ENCODE measurements around the gene GLT6D1. TPM values are rescaled to one million over a fixed set of nuclear protein-coding genes. Genes with fewer than 3 reads are reported as not detected.

GLT6D1 gene
- total RNA-seq, 1 donor from 2014 or later, result not detected

GRCh38 chr9:135680056-135680455 is 40.7 kb upstream of the GLT6D1 start:
- Histone ChIP-seq H3K4me3 (ENCODE audit: low read depth, low read length) (no peak overlapping the region), H3K36me3 (ENCODE audit: control insufficient read depth, insufficient read depth, low read length) (no peaks in the 10 kb centered on the region), H3K27me3 (ENCODE audit: control insufficient read depth, insufficient read depth, low read length) (no peaks in the 10 kb centered on the region)
- TF ChIP-seq, protein P1, sequence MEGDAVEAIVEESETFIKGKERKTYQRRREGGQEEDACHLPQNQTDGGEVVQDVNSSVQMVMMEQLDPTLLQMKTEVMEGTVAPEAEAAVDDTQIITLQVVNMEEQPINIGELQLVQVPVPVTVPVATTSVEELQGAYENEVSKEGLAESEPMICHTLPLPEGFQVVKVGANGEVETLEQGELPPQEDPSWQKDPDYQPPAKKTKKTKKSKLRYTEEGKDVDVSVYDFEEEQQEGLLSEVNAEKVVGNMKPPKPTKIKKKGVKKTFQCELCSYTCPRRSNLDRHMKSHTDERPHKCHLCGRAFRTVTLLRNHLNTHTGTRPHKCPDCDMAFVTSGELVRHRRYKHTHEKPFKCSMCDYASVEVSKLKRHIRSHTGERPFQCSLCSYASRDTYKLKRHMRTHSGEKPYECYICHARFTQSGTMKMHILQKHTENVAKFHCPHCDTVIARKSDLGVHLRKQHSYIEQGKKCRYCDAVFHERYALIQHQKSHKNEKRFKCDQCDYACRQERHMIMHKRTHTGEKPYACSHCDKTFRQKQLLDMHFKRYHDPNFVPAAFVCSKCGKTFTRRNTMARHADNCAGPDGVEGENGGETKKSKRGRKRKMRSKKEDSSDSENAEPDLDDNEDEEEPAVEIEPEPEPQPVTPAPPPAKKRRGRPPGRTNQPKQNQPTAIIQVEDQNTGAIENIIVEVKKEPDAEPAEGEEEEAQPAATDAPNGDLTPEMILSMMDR (IDR thresholded peaks at IDR 0.05; ENCODE audit: insufficient read depth, low read length, poor library complexity, severe bottlenecking), result no peak
- DNase-seq (ENCODE audit: low read depth), result no peak

DNA sequence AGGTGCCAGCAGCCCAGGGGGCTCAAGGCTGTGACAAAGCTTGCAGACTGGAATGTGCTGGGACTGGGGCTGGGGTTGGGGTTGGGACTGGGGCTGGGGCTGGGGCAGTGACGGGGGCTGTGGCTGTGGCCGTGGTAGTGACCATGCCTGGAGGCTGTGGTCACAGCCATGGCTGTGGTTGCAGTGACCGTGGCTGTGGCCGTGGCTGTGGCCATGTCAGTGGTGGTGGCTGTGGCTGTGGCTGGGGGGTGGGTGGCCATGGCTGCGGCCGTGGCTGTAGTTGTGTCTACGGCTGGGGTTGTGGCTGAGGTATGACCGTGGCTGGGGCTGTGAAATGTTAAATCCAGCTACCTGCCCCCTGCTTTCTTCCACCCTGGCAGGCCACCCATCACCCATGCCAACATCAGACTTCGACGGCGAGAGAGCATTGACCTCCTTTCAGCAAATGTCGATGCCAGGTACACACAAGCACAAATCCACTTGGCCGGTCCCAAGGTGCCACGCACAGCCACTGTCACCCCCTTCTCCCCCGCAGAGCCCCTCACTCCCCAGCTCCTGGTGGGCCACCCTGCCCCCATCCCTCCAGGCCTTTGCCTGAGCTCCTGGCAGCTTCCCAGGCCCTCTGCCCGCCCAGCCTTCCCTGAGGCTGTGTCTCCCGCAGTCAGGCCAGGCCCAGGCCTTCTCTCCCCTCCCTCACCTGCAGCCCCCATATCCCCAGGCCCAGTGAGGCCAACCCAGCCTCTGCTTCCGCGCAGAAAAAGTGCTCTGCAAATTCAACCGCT is 39.1 kb upstream of the GLT6D1 start:
- TF ChIP-seq, protein P1 (IDR thresholded peaks at IDR 0.05; ENCODE audit: insufficient read depth, low read length, poor library complexity, severe bottlenecking), result no peak
- no peak overlapping the region for H3K4me3 ChIP-seq (ENCODE audit: low read depth, low read length)

DNA sequence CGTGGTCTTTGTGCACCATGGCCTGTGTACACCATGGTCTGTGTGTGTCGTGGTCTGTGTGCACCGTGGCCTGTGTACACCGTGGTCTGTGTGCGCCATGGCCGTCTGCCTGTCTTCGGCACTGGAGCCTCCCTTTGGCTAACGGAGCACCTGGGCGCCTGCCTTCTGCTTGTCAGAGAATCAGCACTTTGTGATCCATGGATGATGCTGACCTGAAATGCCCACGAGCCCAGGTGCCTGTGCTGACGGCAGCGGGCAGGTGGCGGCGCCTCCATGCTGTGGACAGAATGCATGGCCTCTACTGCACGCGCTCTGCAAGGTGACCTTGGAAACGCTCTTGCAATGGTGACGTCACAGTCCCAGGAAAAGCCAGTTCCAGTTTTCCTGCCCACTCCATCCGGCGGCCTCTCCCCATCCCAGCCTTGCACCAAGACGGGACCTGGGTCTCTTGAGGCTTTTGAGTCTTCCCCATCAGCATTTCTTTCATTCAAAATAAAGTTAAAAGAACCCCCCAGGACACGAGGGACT is 38.4 kb upstream of the GLT6D1 start:
- H3K27me3 ChIP-seq (ENCODE audit: control insufficient read depth, insufficient read depth, low read length), result no peaks in the 10 kb centered on the region
- no peaks in the 10 kb centered on the region for H3K36me3 ChIP-seq (ENCODE audit: control insufficient read depth, insufficient read depth, low read length)
- no peak overlapping the region for H3K4me3 ChIP-seq (ENCODE audit: low read depth, low read length)
- no peak for DNase-seq (ENCODE audit: low read depth)
- TF ChIP-seq, protein P1 (IDR thresholded peaks at IDR 0.05; ENCODE audit: insufficient read depth, low read length, poor library complexity, severe bottlenecking), result no peak

More for the DNA sequence above, 39.1 kb upstream of the GLT6D1 start:
- no peak for DNase-seq (ENCODE audit: low read depth)
- Histone ChIP-seq H3K36me3 (ENCODE audit: control insufficient read depth, insufficient read depth, low read length) (no peaks in the 10 kb centered on the region), H3K27me3 (ENCODE audit: control insufficient read depth, insufficient read depth, low read length) (no peaks in the 10 kb centered on the region)

GRCh38 chr9:135676891-135677290 is 37.6 kb upstream of the GLT6D1 start:
- Histone ChIP-seq H3K27me3 (ENCODE audit: control insufficient read depth, insufficient read depth, low read length) (no peaks in the 10 kb centered on the region), H3K36me3 (ENCODE audit: control insufficient read depth, insufficient read depth, low read length) (no peaks in the 10 kb centered on the region), H3K4me3 (ENCODE audit: low read depth, low read length) (no peak overlapping the region)
- no peak for DNase-seq (ENCODE audit: low read depth)
- TF ChIP-seq, protein P1 (IDR thresholded peaks at IDR 0.05; ENCODE audit: insufficient read depth, low read length, poor library complexity, severe bottlenecking), result no peak

- Histone ChIP-seq H3K36me3 (ENCODE audit: control insufficient read depth, insufficient read depth, low read length) (no peaks in the 10 kb centered on the region), H3K27me3 (ENCODE audit: control insufficient read depth, insufficient read depth, low read length) (no peaks in the 10 kb centered on the region), H3K4me3 (ENCODE audit: low read depth, low read length) (no peak overlapping the region)
- no peak for DNase-seq (ENCODE audit: low read depth)
- TF ChIP-seq, protein P1 (IDR thresholded peaks at IDR 0.05; ENCODE audit: insufficient read depth, low read length, poor library complexity, severe bottlenecking), result no peak
Observed at GRCh38 chr9:135674977-135675376, 35.6 kb upstream of the GLT6D1 start.

Data from kidney epithelial cell (primary cell).